ENCODE results near the gene RAD51B. TPM values are rescaled to one million over a fixed set of nuclear protein-coding genes. Genes with fewer than 3 reads are reported as not detected.

Gene RAD51B
- polyA plus RNA-seq, 1 donor (not counting 4 experiments of a cell fraction or from before 2014, with no cell fraction given), result 13.3 TPM

- DNase-seq (ENCODE audit: low read depth, low spot score) (no peak), FAIRE-seq (no peak)
- no peaks in the 10 kb centered on the region for H3K9me1 ChIP-seq (ENCODE audit: control insufficient read depth, extremely low read depth, insufficient read depth, low read length)
- no peaks in the 10 kb centered on the region for H3K27me3 ChIP-seq (ENCODE audit: control insufficient read depth, extremely low read depth, insufficient read depth, low read length)
- H3K4me1 ChIP-seq (ENCODE audit: control insufficient read depth, extremely low read depth, insufficient read depth, low read length), result peaks cover 15% of the 10 kb centered on the region
- no peaks in the 10 kb centered on the region for H4K20me1 ChIP-seq (ENCODE audit: control insufficient read depth, extremely low read depth, insufficient read depth, low read length)
- no peak overlapping the region for H3K4me2 ChIP-seq (ENCODE audit: control insufficient read depth, extremely low read depth, insufficient read depth, low read depth, low read length)
- no peaks in the 10 kb centered on the region for H3K36me3 ChIP-seq (ENCODE audit: control insufficient read depth in 2 of 2, extremely low read depth in 1 of 2, insufficient read depth in 2 of 2, low read length in 2 of 2)
- H3K4me3 ChIP-seq (ENCODE audit: control insufficient read depth in 2 of 3, extremely low read depth in 1 of 3, insufficient read depth in 2 of 3, low read depth in 1 of 3, low read length in 3 of 3), result no peak overlapping the region
- H2AFZ ChIP-seq (ENCODE audit: control insufficient read depth, low read length), result no peak overlapping the region
- no peaks in the 10 kb centered on the region for H3K79me2 ChIP-seq (ENCODE audit: control insufficient read depth, insufficient read depth, low read length)
- TF ChIP-seq CTCF (optimal IDR thresholded peaks at IDR 0.05 in 1 of 3, IDR thresholded peaks at IDR 0.05 in 1 of 3, conservative IDR thresholded peaks at IDR 0.05 in 1 of 3; ENCODE audit: extremely low read depth in 1 of 3, insufficient read depth in 2 of 3, low read length in 3 of 3) (no peak), EZH2 (IDR thresholded peaks at IDR 0.05; ENCODE audit: low read length) (no peak)
- H3K9me3 ChIP-seq (ENCODE audit: control insufficient read depth, low read depth, low read length), result no peaks in the 10 kb centered on the region
- no peak overlapping the region for H3K9ac ChIP-seq (ENCODE audit: control insufficient read depth, extremely low read depth, insufficient read depth, low read length)
- no peak overlapping the region for H3K27ac ChIP-seq (ENCODE audit: control insufficient read depth, insufficient read depth, low read length)
- dilution Hi-C loops (cut with MboI; ENCODE audit: extremely low pct_ligation_motif_present, low sequenced_read_pairs), result no loop called here
Observed at GRCh38 chr14:67961676-67962075, 142.1 kb downstream of the RAD51B start.

GRCh38 chr14:67962215-67962644 lies 142.7 kb downstream of the RAD51B start:
- Histone ChIP-seq H3K4me2 (ENCODE audit: control insufficient read depth, extremely low read depth, insufficient read depth, low read depth, low read length) (no peak overlapping the region), H3K9me3 (ENCODE audit: control insufficient read depth, low read depth, low read length) (no peaks in the 10 kb centered on the region), H3K4me3 (ENCODE audit: control insufficient read depth in 2 of 3, extremely low read depth in 1 of 3, insufficient read depth in 2 of 3, low read depth in 1 of 3, low read length in 3 of 3) (no peak overlapping the region), H3K27ac (ENCODE audit: control insufficient read depth, insufficient read depth, low read length) (no peak overlapping the region), H3K36me3 (ENCODE audit: control insufficient read depth in 2 of 2, extremely low read depth in 1 of 2, insufficient read depth in 2 of 2, low read length in 2 of 2) (no peaks in the 10 kb centered on the region), H3K9ac (ENCODE audit: control insufficient read depth, extremely low read depth, insufficient read depth, low read length) (no peak overlapping the region), H3K79me2 (ENCODE audit: control insufficient read depth, insufficient read depth, low read length) (no peaks in the 10 kb centered on the region), H3K27me3 (ENCODE audit: control insufficient read depth, extremely low read depth, insufficient read depth, low read length) (no peaks in the 10 kb centered on the region), H3K4me1 (ENCODE audit: control insufficient read depth, extremely low read depth, insufficient read depth, low read length) (peaks cover 15% of the 10 kb centered on the region), H2AFZ (ENCODE audit: control insufficient read depth, low read length) (peak overlapping the region; percentile 16), H3K9me1 (ENCODE audit: control insufficient read depth, extremely low read depth, insufficient read depth, low read length) (no peaks in the 10 kb centered on the region), H4K20me1 (ENCODE audit: control insufficient read depth, extremely low read depth, insufficient read depth, low read length) (no peaks in the 10 kb centered on the region)
- dilution Hi-C loops (cut with MboI; ENCODE audit: extremely low pct_ligation_motif_present, low sequenced_read_pairs), result no loop called here
- DNase-seq (ENCODE audit: low read depth, low spot score) (no peak), FAIRE-seq (no peak)
- TF ChIP-seq CTCF (optimal IDR thresholded peaks at IDR 0.05 in 1 of 3, IDR thresholded peaks at IDR 0.05 in 1 of 3, conservative IDR thresholded peaks at IDR 0.05 in 1 of 3; ENCODE audit: extremely low read depth in 1 of 3, insufficient read depth in 2 of 3, low read length in 3 of 3), result no peak
- TF ChIP-seq EZH2 (IDR thresholded peaks at IDR 0.05; ENCODE audit: low read length), result no peak

All from keratinocyte (primary cell).